ENCODE measurements around the gene PPY.

GRCh38 chr17:43952724-43953666 lies 10.7 kb upstream of the PPY start:
- TF ChIP-seq CTCF (conservative IDR thresholded peaks at IDR 0.05; ENCODE audit: low read length), result no peak
- no peak for TF ChIP-seq EZH2phosphoT487 (IDR thresholded peaks at IDR 0.05; ENCODE audit: borderline replicate concordance)
